Ishikawa (cell line): ENCODE results near the gene VAPB.

Experiments
- CEBPB ChIP-seq: IDR thresholded peaks from 2 replicates; pipeline ENCODE4 v1.6.1; 2012
- CREB1 ChIP-seq: IDR thresholded peaks from 2 replicates; pipeline ENCODE4 v1.6.1; 2012; ENCODE audit warnings: low read depth
- EGR1 ChIP-seq: IDR thresholded peaks from 2 replicates; pipeline ENCODE4 v1.6.1; 2012
- FOXM1 ChIP-seq: IDR thresholded peaks from 2 replicates; pipeline ENCODE4 v1.6.1; 2012; ENCODE audit warnings: low read depth, borderline replicate concordance
- NFIC ChIP-seq: IDR thresholded peaks from 2 replicates; pipeline ENCODE4 v1.6.1; 2012
- TAF1 ChIP-seq: IDR thresholded peaks from 2 replicates; pipeline ENCODE4 v1.6.1; 2012; ENCODE audit warnings: low read depth, mild to moderate bottlenecking
- TEAD4 ChIP-seq: IDR thresholded peaks from 2 replicates; pipeline ENCODE4 v1.6.1; 2012
- YY1 ChIP-seq: IDR thresholded peaks from 2 replicates; pipeline ENCODE4 v1.6.1; 2012; ENCODE audit warnings: low read depth
- TF ChIP-seq, protein P1 (sequence below): IDR thresholded peaks from 2 replicates; pipeline ENCODE4 v1.6.1; 2012; ENCODE audit warnings: low read depth, mild to moderate bottlenecking

DNA sequence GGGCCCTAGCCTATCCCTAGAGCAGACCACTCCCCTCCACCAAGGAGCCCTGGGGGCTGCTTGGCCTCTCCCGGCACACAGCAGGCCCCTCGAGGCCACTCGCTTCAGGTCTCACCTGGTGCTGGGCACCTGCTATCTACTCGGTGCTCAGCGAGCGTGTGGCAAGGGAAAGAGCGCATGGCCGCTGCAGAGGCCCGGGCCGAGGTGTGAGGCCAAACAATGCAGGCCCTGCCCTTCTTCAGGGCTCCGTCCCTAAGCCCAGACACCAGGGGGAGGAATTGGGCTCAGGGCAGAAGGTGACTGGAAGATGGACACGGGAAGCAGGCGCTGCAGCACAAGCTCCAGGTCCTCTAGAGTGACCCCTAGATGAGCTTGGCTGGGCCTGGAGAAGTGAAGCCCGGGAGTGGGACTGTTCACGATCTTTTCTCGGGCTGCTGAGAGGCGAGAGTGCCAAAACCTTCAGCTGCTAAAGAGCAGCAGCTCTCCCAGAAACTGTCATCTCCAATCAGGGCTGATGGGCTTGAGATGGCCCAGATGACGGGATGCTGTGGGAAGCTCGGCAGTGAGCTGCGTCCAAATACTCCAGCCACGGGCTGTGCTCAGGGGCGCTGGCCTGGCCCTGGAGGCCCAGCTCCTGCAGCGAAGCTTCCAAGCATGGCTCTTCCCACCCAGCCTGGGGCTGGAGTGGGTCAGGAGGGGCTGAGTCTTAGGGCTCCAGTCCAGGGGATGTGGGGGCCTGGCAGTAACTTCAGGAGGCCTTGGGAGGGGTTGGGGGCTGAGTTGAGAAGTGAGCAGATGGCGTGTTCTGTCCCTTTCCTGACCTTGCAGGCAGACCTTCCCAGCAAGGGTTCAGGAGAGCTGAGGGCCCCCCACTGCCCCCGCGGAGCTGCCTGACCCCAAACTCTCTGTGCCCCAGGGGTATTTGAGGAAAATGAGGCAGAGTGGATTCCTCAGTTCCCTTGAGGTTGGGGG lies 82.5 kb downstream of the VAPB start:
- TF ChIP-seq TAF1 (no peak), YY1 (no peak), CREB1 (no peak), FOXM1 (no peak), NFIC (no peak), TEAD4 (no peak), EGR1 (no peak), CEBPB (no peak)
- TF ChIP-seq, protein P1, sequence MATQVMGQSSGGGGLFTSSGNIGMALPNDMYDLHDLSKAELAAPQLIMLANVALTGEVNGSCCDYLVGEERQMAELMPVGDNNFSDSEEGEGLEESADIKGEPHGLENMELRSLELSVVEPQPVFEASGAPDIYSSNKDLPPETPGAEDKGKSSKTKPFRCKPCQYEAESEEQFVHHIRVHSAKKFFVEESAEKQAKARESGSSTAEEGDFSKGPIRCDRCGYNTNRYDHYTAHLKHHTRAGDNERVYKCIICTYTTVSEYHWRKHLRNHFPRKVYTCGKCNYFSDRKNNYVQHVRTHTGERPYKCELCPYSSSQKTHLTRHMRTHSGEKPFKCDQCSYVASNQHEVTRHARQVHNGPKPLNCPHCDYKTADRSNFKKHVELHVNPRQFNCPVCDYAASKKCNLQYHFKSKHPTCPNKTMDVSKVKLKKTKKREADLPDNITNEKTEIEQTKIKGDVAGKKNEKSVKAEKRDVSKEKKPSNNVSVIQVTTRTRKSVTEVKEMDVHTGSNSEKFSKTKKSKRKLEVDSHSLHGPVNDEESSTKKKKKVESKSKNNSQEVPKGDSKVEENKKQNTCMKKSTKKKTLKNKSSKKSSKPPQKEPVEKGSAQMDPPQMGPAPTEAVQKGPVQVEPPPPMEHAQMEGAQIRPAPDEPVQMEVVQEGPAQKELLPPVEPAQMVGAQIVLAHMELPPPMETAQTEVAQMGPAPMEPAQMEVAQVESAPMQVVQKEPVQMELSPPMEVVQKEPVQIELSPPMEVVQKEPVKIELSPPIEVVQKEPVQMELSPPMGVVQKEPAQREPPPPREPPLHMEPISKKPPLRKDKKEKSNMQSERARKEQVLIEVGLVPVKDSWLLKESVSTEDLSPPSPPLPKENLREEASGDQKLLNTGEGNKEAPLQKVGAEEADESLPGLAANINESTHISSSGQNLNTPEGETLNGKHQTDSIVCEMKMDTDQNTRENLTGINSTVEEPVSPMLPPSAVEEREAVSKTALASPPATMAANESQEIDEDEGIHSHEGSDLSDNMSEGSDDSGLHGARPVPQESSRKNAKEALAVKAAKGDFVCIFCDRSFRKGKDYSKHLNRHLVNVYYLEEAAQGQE: no peak
